PFSK-1 (cell line): ENCODE results near the gene ASCL2.

Source experiments
- POLR2AphosphoS5 ChIP-seq: IDR thresholded peaks from 2 replicates; pipeline ENCODE4 v1.6.1; 2012; ENCODE audit warnings: low read depth, mild to moderate bottlenecking, control low read depth, low read length, moderate library complexity
- SIN3A ChIP-seq: IDR thresholded peaks from 2 replicates; pipeline ENCODE4 v1.6.1; 2012; ENCODE audit warnings: mild to moderate bottlenecking, low read length, moderate library complexity, borderline replicate concordance; ENCODE audit not compliant: insufficient read depth
- TAF1 ChIP-seq: IDR thresholded peaks from 2 replicates; pipeline ENCODE4 v1.6.1; 2012; ENCODE audit warnings: low read length, control low read depth, borderline replicate concordance; ENCODE audit not compliant: insufficient read depth

GRCh38 chr11:2275334-2276279 lies 5.2 kb upstream of the ASCL2 start:
- TF ChIP-seq POLR2AphosphoS5 (no peak), SIN3A (no peak), TAF1 (no peak)
